Body of pancreas (tissue), 4 donors: ENCODE measurements around the gene ESAM. TPM values are rescaled to one million over a fixed set of nuclear protein-coding genes. Genes with fewer than 3 reads are reported as not detected.

Source experiments
- ATAC-seq: fragments of 150-250 bp; one replicate; pipeline ENCODE4 v1.9.1; 2016
- DNase-seq, 4 donors: peaks; one replicate each; pipeline ENCODE4 v3.0.0-alpha.2; 2019
- H3K27ac ChIP-seq, 4 donors: fragments of 200-600 bp; sonication (generic); 1 replicate in 3 of 4; 2 replicates in 1 of 4; pipeline versions ENCODE4 v1.5.1 to v1.6.1; 2016 to 2019; ENCODE audit warnings: mild to moderate bottlenecking in 1 of 4, mixed read lengths in 1 of 4, moderate library complexity in 1 of 4
- H3K27me3 ChIP-seq, 2 donors: fragments of 200-600 bp; sonication (generic); one replicate each; pipeline ENCODE4 v1.6.0; 2016; ENCODE audit warnings: mild to moderate bottlenecking in 1 of 2
- H3K36me3 ChIP-seq, 2 donors: fragments of 200-600 bp; sonication (generic); replicated peaks in 1 of 2; 2 replicates each; pipeline ENCODE4 v1.5.1; 2016; ENCODE audit warnings: low read depth in 2 of 2; ENCODE audit not compliant: insufficient read depth in 1 of 2
- H3K4me1 ChIP-seq: fragments of 200-600 bp; sonication (generic); one replicate; pipeline ENCODE4 v1.6.0; 2016
- H3K4me3 ChIP-seq, 2 donors: fragments of 200-600 bp; sonication (generic); 1 replicate in 1 of 2; 2 replicates in 1 of 2; pipeline ENCODE4 v1.5.1; 2016 to 2019
- H3K9me3 ChIP-seq, 3 donors: fragments of 200-600 bp; sonication (generic); 1 replicate in 2 of 3; 2 replicates in 1 of 3; pipeline ENCODE4 v1.5.1; 2016
- CTCF ChIP-seq, 7 experiments: fragments of 450-650 bp in 4 of 7; fragments of 200-600 bp in 3 of 7; sonication (generic) in 3 of 7; IDR thresholded peaks; one replicate each; pipeline ENCODE4 v1.5.1; 2016 to 2019; ENCODE audit warnings: antibody characterized with exemption in 7 of 7
- POLR2A ChIP-seq, 3 donors: fragments of 450-650 bp; IDR thresholded peaks; one replicate each; pipeline ENCODE4 v1.6.1; 2016; ENCODE audit warnings: antibody characterized with exemption in 3 of 3, mild to moderate bottlenecking in 2 of 3
- WGBS, 2 donors: methylation state at CpG; one replicate each; pipeline ENCODE4 v1.1.5; 2017; 5-methylcytosine and 5-hydroxymethylcytosine counted together
- intact Hi-C: fragments of 100-400 bp; cut with DNase I; formaldehyde crosslinking; loops from one replicate; pipeline ENCODE4 v1.15.1; 2023
- total RNA-seq, 2 donors: library from RNA; depleted of rRNA; stranded (reverse); fragments of >200 nt; gene quantifications; one replicate each; pipeline ENCODE4 v1.1.0, GENCODE V29; 2016

Gene ESAM
- total RNA-seq, 2 donors from 2014 or later: 11.7 to 20.8 TPM

GRCh38 chr11:124716591-124716990 lies 45.5 kb downstream of the ESAM start:
- DNase-seq: no peak
- no peaks in the 10 kb centered on the region for H3K36me3 ChIP-seq

GRCh38 chr11:124712392-124712791 lies 49.7 kb downstream of the ESAM start:
- Histone ChIP-seq H3K4me3 (no peak overlapping the region), H3K27ac (no peak overlapping the region), H3K27me3 (no peaks in the 10 kb centered on the region), H3K9me3 (no peaks in the 10 kb centered on the region), H3K4me1 (peaks cover under 1% of the 10 kb centered on the region), H3K36me3 (no peaks in the 10 kb centered on the region)
- DNase-seq (no peak), ATAC-seq (no peak)
- WGBS, 2 donors: 49 to 54% methylated on average over 3 of the region's 3 CpGs
- intact Hi-C loops: no loop called here
- no peak for TF ChIP-seq CTCF (IDR thresholded peaks at IDR 0.05)
- no peak for TF ChIP-seq POLR2A (IDR thresholded peaks at IDR 0.05)

More at GRCh38 chr11:124716591-124716990, 45.5 kb downstream of the ESAM start:
- no peak for ATAC-seq
- whole genome bisulfite sequencing, 2 donors: 60 to 70% methylated on average over 3 of the region's 3 CpGs
- Histone ChIP-seq H3K9me3 (no peaks in the 10 kb centered on the region), H3K27me3 (no peaks in the 10 kb centered on the region), H3K4me1 (peaks cover 16% of the 10 kb centered on the region), H3K4me3 (no peak overlapping the region), H3K27ac (no peak overlapping the region)
- TF ChIP-seq POLR2A (IDR thresholded peaks at IDR 0.05): no peak
- intact Hi-C loops: no loop called here

- H3K9me3 ChIP-seq: no peaks in the 10 kb centered on the region
- 70 to 85% methylated on average over 4 of the region's 4 CpGs for WGBS, 2 donors
- intact Hi-C loops: no loop called here
- H3K4me3 ChIP-seq: no peak overlapping the region
- no peaks in the 10 kb centered on the region for H3K4me1 ChIP-seq
- DNase-seq: no peak
- no peak for ATAC-seq
- no peaks in the 10 kb centered on the region for H3K27me3 ChIP-seq
- no peak for TF ChIP-seq POLR2A (IDR thresholded peaks at IDR 0.05)
- no peak for TF ChIP-seq CTCF (IDR thresholded peaks at IDR 0.05)
- H3K36me3 ChIP-seq: no peaks in the 10 kb centered on the region
- no peak overlapping the region for H3K27ac ChIP-seq
Observed at GRCh38 chr11:124707829-124708228, 54.3 kb downstream of the ESAM start.

Other genes with a start within 250 kb of the ESAM start
- gene OR8B12, start 218.6 kb downstream of the ESAM start, total RNA-seq: not detected
- gene OR8A1, start 192.3 kb downstream of the ESAM start, total RNA-seq: not detected
- gene PANX3, start 150.9 kb downstream of the ESAM start, total RNA-seq: not detected
- gene TBRG1, start 139.4 kb downstream of the ESAM start, total RNA-seq: 10 to 100 TPM; 18.9 to 23.4 TPM
- gene SIAE, start 88.6 kb downstream of the ESAM start, total RNA-seq: 10 to 100 TPM in 1 of 2 donors, 1 to 10 TPM in 1; 9.6 to 11.9 TPM
- gene SPA17, start 88.4 kb downstream of the ESAM start, total RNA-seq: 1 to 10 TPM; 1.3 to 2.6 TPM
- gene NRGN, start 22.3 kb downstream of the ESAM start, total RNA-seq: not detected
- gene VSIG2, start 10.0 kb downstream of the ESAM start, total RNA-seq: 1 to 10 TPM in 1 of 2 donors, not detected in 1; 7.0 TPM
- gene MSANTD2, start 38.1 kb upstream of the ESAM start, total RNA-seq: 10 to 100 TPM; 13.0 to 23.7 TPM
- 1 to 10 TPM; 1.3 to 9.9 TPM for gene ROBO3, start 103.1 kb upstream of the ESAM start, total RNA-seq
- gene ROBO4, start 135.6 kb upstream of the ESAM start, total RNA-seq: 10 to 100 TPM; 13.2 to 21.4 TPM
- not detected for gene HEPN1, start 157.0 kb upstream of the ESAM start, total RNA-seq
- gene HEPACAM, start 173.8 kb upstream of the ESAM start, total RNA-seq: 1 to 10 TPM in 1 of 2 donors, under 1 TPM in 1; 0.26 to 7.9 TPM
- 1 to 10 TPM in 1 of 2 donors, under 1 TPM in 1; 0.99 to 1.6 TPM for gene CCDC15, start 191.9 kb upstream of the ESAM start, total RNA-seq